Muscle of leg (tissue), 11 donors: ENCODE results near the gene TNIP3. TPM values are rescaled to one million over a fixed set of nuclear protein-coding genes. Genes with fewer than 3 reads are reported as not detected.

Source experiments
- DNase-seq: peaks from one replicate; pipeline ENCODE4 v3.0.0; 2013
- H3K27ac ChIP-seq: one replicate; pipeline ENCODE4 v1.5.1; 2013; ENCODE audit warnings: mild to moderate bottlenecking, low read length, control low read depth
- H3K27me3 ChIP-seq: one replicate; pipeline ENCODE4 v1.6.1; 2013; ENCODE audit warnings: low read length; ENCODE audit not compliant: control insufficient read depth, insufficient read depth
- H3K36me3 ChIP-seq: one replicate; pipeline ENCODE4 v1.6.1; 2013; ENCODE audit warnings: low read length; ENCODE audit not compliant: control insufficient read depth, insufficient read depth
- H3K4me1 ChIP-seq: one replicate; pipeline ENCODE4 v1.6.1; 2013; ENCODE audit warnings: low read length; ENCODE audit not compliant: control insufficient read depth, insufficient read depth
- H3K4me3 ChIP-seq: one replicate; pipeline ENCODE4 v1.5.1; 2013; ENCODE audit warnings: low read length, control low read depth
- H3K9me3 ChIP-seq: replicated peaks from 2 replicates; pipeline ENCODE4 v1.6.1; 2013; ENCODE audit warnings: low read depth, low read length; ENCODE audit not compliant: control insufficient read depth
- WGBS: methylation state at CpG from one replicate; pipeline ENCODE4 v1.1.5; 2013; ENCODE audit warnings: missing lambda C conversion rate; ENCODE audit not compliant: insufficient coverage; 5-methylcytosine and 5-hydroxymethylcytosine counted together
- polyA plus RNA-seq, 8 donors: library from polyadenylated mRNA; unstranded; fragments of 120-200 nt; gene quantifications; one replicate each; pipeline versions ENCODE4 v1.2.1 to v1.2.3, GENCODE V29; 2013; ENCODE audit warnings: inconsistent platforms in 1 of 8, low replicate concordance in 1 of 8; ENCODE audit not compliant: insufficient read length in 8 of 8, insufficient read depth in 1 of 8
- total RNA-seq: library from RNA; stranded (reverse); fragments of 120-200 nt; gene quantifications from one replicate; pipeline ENCODE4 v1.2.4, GENCODE V29; 2013

The TNIP3 gene
- total and polyA plus RNA-seq, 9 donors, result 0.04 to 0.55 (median 0.25) TPM

DNA sequence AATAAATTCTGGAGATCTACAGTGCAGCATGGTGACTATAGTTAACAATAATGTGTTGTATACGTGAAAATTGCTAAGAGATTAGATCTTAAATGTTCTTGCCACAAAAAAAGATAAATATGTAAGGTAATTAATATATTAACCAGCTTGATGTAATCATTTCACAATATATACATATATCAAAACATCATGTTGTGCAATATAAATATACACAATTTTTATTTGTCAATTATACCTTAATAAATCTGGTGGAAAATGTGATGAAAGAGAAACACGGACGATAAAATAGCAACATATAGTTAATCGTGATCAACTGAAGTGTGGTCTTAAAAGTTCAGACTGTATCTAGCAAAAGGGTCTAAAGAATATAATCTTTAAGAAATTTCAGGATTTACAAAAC lies 75.3 kb downstream of the TNIP3 start:
- no CpG with 5 or more reads among the region's 4 CpGs for WGBS
- no peaks in the 10 kb centered on the region for H3K27me3 ChIP-seq
- no peaks in the 10 kb centered on the region for H3K36me3 ChIP-seq
- H3K4me3 ChIP-seq, result no peak overlapping the region
- no peaks in the 10 kb centered on the region for H3K9me3 ChIP-seq
- H3K4me1 ChIP-seq, result no peaks in the 10 kb centered on the region
- H3K27ac ChIP-seq, result no peak overlapping the region
- DNase-seq, result no peak

Other genes starting within 250 kb of the TNIP3 start
- 25.3 TPM for gene PRDM5, start 241.6 kb downstream of the TNIP3 start, total RNA-seq
- 10 to 100 TPM in 4 of 8 donors, 1 to 10 TPM in 4; 8.8 to 13.0 (median 9.9) TPM for gene PRDM5, start 241.6 kb downstream of the TNIP3 start, polyA plus RNA-seq
- gene NDNF, start 91.8 kb downstream of the TNIP3 start, total RNA-seq, result 12.0 TPM
- gene NDNF, start 91.8 kb downstream of the TNIP3 start, polyA plus RNA-seq, result 10 to 100 TPM in 4 of 8 donors, 1 to 10 TPM in 3, under 1 TPM in 1; 0.82 to 20.4 (median 8.6) TPM
- gene QRFPR, start 216.7 kb upstream of the TNIP3 start, total RNA-seq, result 1.1 TPM
- 1 to 10 TPM; 1.0 to 3.2 (median 2.2) TPM for gene QRFPR, start 216.7 kb upstream of the TNIP3 start, polyA plus RNA-seq